ENCODE measurements around the gene DGCR6L. TPM values are rescaled to one million over a fixed set of nuclear protein-coding genes. Genes with fewer than 3 reads are reported as not detected.
"Not testable (repeated sequence)": the region's sequence is repeated elsewhere in the genome, so short reads cannot be mapped to it uniquely, and the experiment has no call there.

DGCR6L gene
- total and polyA plus RNA-seq, 2 of the 4 experiments (the other 2 are of a cell fraction), result 65.4 to 80.4 TPM

- in situ Hi-C loops (cut with MboI; ENCODE audit: low sequenced_read_pairs); H3K9me1 ChIP-seq (ENCODE audit: insufficient read depth, low read length); H2BK20ac ChIP-seq (ENCODE audit: low read depth, low read length); H2AK5ac ChIP-seq (ENCODE audit: low read depth, low read length); POLR2A ChIA-PET (ENCODE audit: unreplicated experiment); H3K4me3 ChIP-seq (ENCODE audit: insufficient read depth, low read depth, low read length); CTCF ChIA-PET; H3K23ac ChIP-seq (ENCODE audit: low read depth, low read length); H3K9me3 ChIP-seq (ENCODE audit: control insufficient read depth, insufficient read depth, low read length); H3K36me3 ChIP-seq (ENCODE audit: control insufficient read depth, insufficient read depth, low read length); DNase-seq; H3K27me3 ChIP-seq (ENCODE audit: control insufficient read depth, insufficient read depth, low read length); H4K8ac ChIP-seq (ENCODE audit: low read depth in 2 of 2, low read length in 2 of 2); BruUV-seq (replicated peaks); H2AFZ ChIP-seq (replicated peaks; ENCODE audit: low read length, poor library complexity); H2BK15ac ChIP-seq (ENCODE audit: low read depth, low read length); H3K18ac ChIP-seq (ENCODE audit: low read depth, low read length); H4K91ac ChIP-seq (ENCODE audit: insufficient read depth, low read depth, low read length); H3K79me1 ChIP-seq (ENCODE audit: low read depth in 1 of 2, low read length in 2 of 2); H3K9ac ChIP-seq (ENCODE audit: low read depth, low read length); H2AK9ac ChIP-seq (replicated peaks; ENCODE audit: low read depth, low read length, poor library complexity); H4K20me1 ChIP-seq (ENCODE audit: insufficient read depth, low read length); H2BK5ac ChIP-seq (ENCODE audit: low read depth, low read length, poor library complexity, severe bottlenecking); H3K4ac ChIP-seq (ENCODE audit: low read depth, low read length); H3K27ac ChIP-seq (ENCODE audit: insufficient read depth, low read length); H3K14ac ChIP-seq (replicated peaks; ENCODE audit: low read depth, low read length); H3K4me2 ChIP-seq (ENCODE audit: low read depth, low read length); H3K56ac ChIP-seq (ENCODE audit: extremely low read depth, insufficient read depth, low read length); ATAC-seq (ENCODE audit: low read depth); H3K4me1 ChIP-seq (ENCODE audit: control insufficient read depth, insufficient read depth, low read length); dilution Hi-C loops (cut with HindIII; ENCODE audit: low sequenced_read_pairs, unreplicated experiment); H2BK120ac ChIP-seq (ENCODE audit: low read depth, low read length); intact Hi-C loops (cut with micrococcal nuclease); H4K5ac ChIP-seq (ENCODE audit: low read depth, low read length): not testable (repeated sequence)
- WGBS, 2 experiments (ENCODE audit: extremely low coverage in 2 of 2, insufficient read length in 1 of 2), result 100% methylated on average over 2 of the region's 21 CpGs; no CpG with 5 or more reads in 1 of the 2 experiments
Observed at GRCh38 chr22:20306646-20307447, 13.0 kb downstream of the DGCR6L start.
